B cell (primary cell): ENCODE data around the gene PEX11B. TPM values are rescaled to one million over a fixed set of nuclear protein-coding genes. Genes with fewer than 3 reads are reported as not detected.

Source experiments
- ATAC-seq: fragments of 200-7000 bp; cut with Tn5 transposase; one replicate; pipeline ENCODE4 v1.10.0; 2021; ENCODE audit warnings: low read depth, mild to moderate bottlenecking, moderate number of reproducible peaks, moderate library complexity
- CTCF ChIA-PET: fragments of 350-600 bp; sonication (Branson Sonifier 250); formaldehyde crosslinking; loops from one replicate; lab custom pipeline; 2021; ENCODE audit warnings: antibody characterized with exemption, inconsistent platforms; lab: Charles Lee
- POLR2A ChIA-PET: fragments of 350-600 bp; sonication (Branson Sonifier 250); formaldehyde crosslinking; loops from one replicate; lab custom pipeline; 2021; ENCODE audit warnings: antibody characterized with exemption; lab: Charles Lee
- DNase-seq: peaks from one replicate; pipeline ENCODE4 v3.0.0; 2013
- H2AFZ ChIP-seq: 2 replicates; pipeline ENCODE4 v1.6.1; 2012; ENCODE audit warnings: mild to moderate bottlenecking, low read depth, low read length; ENCODE audit not compliant: insufficient read depth, poor library complexity, severe bottlenecking
- H3K27ac ChIP-seq, 2 donors: 1 replicate in 1 of 2; 2 replicates in 1 of 2; pipeline ENCODE4 v1.5.1; 2012 to 2013; ENCODE audit warnings: low read length in 2 of 2, mild to moderate bottlenecking in 2 of 2, moderate library complexity in 1 of 2
- H3K27me3 ChIP-seq, 4 experiments: fragments of 200-600 bp in 1 of 4; sonication (generic) in 1 of 4; replicated peaks in 1 of 4; 1 replicate in 2 of 4; 2 replicates in 2 of 4; pipeline versions ENCODE4 v1.6.1 to v1.7.0; 2013 to 2016; ENCODE audit warnings: low read length in 3 of 4, mild to moderate bottlenecking in 2 of 4, mixed read lengths in 1 of 4, moderate library complexity in 1 of 4; ENCODE audit not compliant: insufficient read depth in 4 of 4, control insufficient read depth in 3 of 4; ENCODE audit errors: control extremely low read depth in 1 of 4
- H3K36me3 ChIP-seq, 2 experiments: replicated peaks in 1 of 2; 1 replicate in 1 of 2; 2 replicates in 1 of 2; pipeline versions ENCODE4 v1.6.1 to v1.7.1; 2013; ENCODE audit warnings: low read length in 1 of 2; ENCODE audit not compliant: insufficient read depth in 2 of 2, control insufficient read depth in 1 of 2; ENCODE audit errors: control extremely low read depth in 1 of 2, extremely low read depth in 1 of 2
- H3K4me1 ChIP-seq, 2 donors: fragments of 200-600 bp in 1 of 2; sonication (generic) in 1 of 2; 1 replicate in 1 of 2; 2 replicates in 1 of 2; pipeline versions ENCODE4 v1.5.1 to v1.6.1; 2013 to 2017; ENCODE audit warnings: low read length in 2 of 2; ENCODE audit not compliant: control insufficient read depth in 2 of 2, insufficient read depth in 2 of 2
- H3K4me2 ChIP-seq: replicated peaks from 2 replicates; pipeline ENCODE3; 2012; ENCODE audit warnings: mild to moderate bottlenecking, low read depth, low read length; ENCODE audit not compliant: poor library complexity, severe bottlenecking
- H3K4me3 ChIP-seq, 5 experiments: fragments of 200-600 bp in 1 of 5; sonication (generic) in 1 of 5; 1 replicate in 3 of 5; 2 replicates in 2 of 5; pipeline versions ENCODE4 v1.5.1 to v1.7.0; 2011 to 2016; ENCODE audit warnings: low read length in 4 of 5, mild to moderate bottlenecking in 4 of 5, low read depth in 2 of 5, control low read depth in 1 of 5, moderate library complexity in 1 of 5; ENCODE audit not compliant: insufficient read depth in 1 of 5; ENCODE audit errors: control extremely low read depth in 1 of 5, extremely low read depth in 1 of 5
- H3K79me2 ChIP-seq: fragments of 200-600 bp; sonication (generic); one replicate; pipeline ENCODE4 v1.6.0; 2016; ENCODE audit warnings: low read length; ENCODE audit not compliant: control insufficient read depth, insufficient read depth
- H3K9ac ChIP-seq: fragments of 200-600 bp; sonication (generic); 2 replicates; pipeline ENCODE4 v1.6.1; 2017; ENCODE audit warnings: mild to moderate bottlenecking, low read length, moderate library complexity
- H3K9me3 ChIP-seq, 3 donors: one replicate each; pipeline versions ENCODE4 v1.6.1 to v1.7.1; 2013; ENCODE audit warnings: low read length in 2 of 3; ENCODE audit not compliant: control insufficient read depth in 2 of 3, insufficient read depth in 1 of 3; ENCODE audit errors: control extremely low read depth in 1 of 3
- H4K20me1 ChIP-seq: 2 replicates; pipeline ENCODE4 v1.6.0; 2012; ENCODE audit warnings: mild to moderate bottlenecking, low read length; ENCODE audit not compliant: insufficient read depth, control insufficient read depth, poor library complexity, severe bottlenecking
- H3K27ac Mint-ChIP-seq: one replicate; pipeline ENCODE4 v1.8.0; 2021; ENCODE audit warnings: mixed read lengths
- H3K27me3 Mint-ChIP-seq: one replicate; pipeline ENCODE4 v1.8.0; 2021; ENCODE audit warnings: mixed read lengths
- H3K4me1 Mint-ChIP-seq: one replicate; pipeline ENCODE4 v1.8.0; 2021; ENCODE audit warnings: mixed read lengths
- H3K4me3 Mint-ChIP-seq: one replicate; pipeline ENCODE4 v1.8.0; 2021; ENCODE audit warnings: mixed read lengths
- H3K9me3 Mint-ChIP-seq: one replicate; pipeline ENCODE4 v1.8.0; 2022; ENCODE audit warnings: mixed read lengths; ENCODE audit not compliant: insufficient read depth
- CTCF ChIP-seq: fragments of 200-600 bp; IDR thresholded peaks from one replicate; pipeline ENCODE4 v1.8.0; 2022; ENCODE audit warnings: antibody characterized with exemption, mild to moderate bottlenecking
- EZH2 ChIP-seq: IDR thresholded peaks from 2 replicates; pipeline ENCODE4 v1.6.1; 2012; ENCODE audit warnings: borderline replicate concordance, low read depth, mild to moderate bottlenecking, moderate library complexity, low read length; ENCODE audit not compliant: insufficient read depth, poor library complexity, severe bottlenecking
- WGBS: methylation state at CpG from one replicate; pipeline ENCODE4 v1.1.5; 2013; ENCODE audit warnings: missing lambda C conversion rate; ENCODE audit not compliant: insufficient coverage; 5-methylcytosine and 5-hydroxymethylcytosine counted together
- intact Hi-C: fragments of 100-400 bp; cut with micrococcal nuclease; formaldehyde crosslinking; loops from one replicate; pipeline ENCODE4 v1.10.0; 2022
- polyA plus RNA-seq: library from polyadenylated mRNA; depleted of rRNA; stranded (reverse); fragments of >200 nt; gene quantifications from 2 replicates; pipeline ENCODE4 v1.2.3, GENCODE V29; 2012
- total RNA-seq, 2 donors: library from RNA; stranded (reverse); fragments of 120-200 nt in 1 of 2; gene quantifications; 1 replicate in 1 of 2; 2 replicates in 1 of 2; pipeline versions ENCODE4 v1.2.3 to v1.2.4, GENCODE V29; 2013 to 2022

PEX11B gene
- total and polyA plus RNA-seq, 2 donors (not counting 1 experiment from before 2014, with no cell fraction given): 16.5 to 48.1 TPM

- peaks cover 40 to 61% of the 10 kb centered on the region in 2 donors for H3K4me1 ChIP-seq
- H2AFZ ChIP-seq: peak overlapping the region; percentile 89
- DNase-seq (no peak), ATAC-seq (no peak)
- Mint-ChIP-seq H3K4me1 (peaks cover 68% of the 10 kb centered on the region), H3K27ac (peak overlapping the region; percentile 97), H3K9me3 (no peaks in the 10 kb centered on the region), H3K27me3 (no peaks in the 10 kb centered on the region), H3K4me3 (peak overlapping the region; percentile 95)
- peak overlapping the region; percentile 59 to 85 for H3K27ac ChIP-seq
- ChIA-PET CTCF (interaction anchor here (0.6 to 5.6 kb wide), 13 partner anchors 10 to 105 kb away, joined by 3 to 82 read pairs (median 7); partner anchors contain the start of genes ITGA10, PIAS3 and RBM8A), POLR2A (interaction anchor here (1.1 to 3.5 kb wide), 9 partner anchors 10 to 104 kb away, joined by 3 to 43 read pairs (median 7); partner anchors contain the start of genes PEX11B, PIAS3 and RBM8A)
- intact Hi-C loops: loop anchor here (1.0 kb wide), 4 partner anchors 7 to 45 kb away; partner anchors contain the start of genes PEX11B and RBM8A
- H3K27me3 ChIP-seq: no peaks in the 10 kb centered on the region
- peaks cover 0 to 7% (median 6%) of the 10 kb centered on the region in 3 donors for H3K9me3 ChIP-seq
- TF ChIP-seq CTCF (no peak), EZH2 (no peak)
- H3K36me3 ChIP-seq: peaks cover 0 to 2% of the 10 kb centered on the region in 2 experiments
- 58% methylated on average over 2 of the region's 5 CpGs for WGBS
- H3K4me2 ChIP-seq: peak overlapping the region; percentile 89
- peak overlapping the region; percentile 61 to 91 (median 87) for H3K4me3 ChIP-seq
- peaks cover 62% of the 10 kb centered on the region for H3K79me2 ChIP-seq
- H4K20me1 ChIP-seq: no peaks in the 10 kb centered on the region
- peak overlapping the region; percentile 77 for H3K9ac ChIP-seq
Measured at GRCh38 chr1:145963265-145964019, 44.9 kb upstream of the PEX11B start.
